Mesothelial cell of epicardium (in vitro differentiated cells): ENCODE results near the gene PI4K2A. TPM values are rescaled to one million over a fixed set of nuclear protein-coding genes. Genes with fewer than 3 reads are reported as not detected.
A peak's percentile ranks its signal among the peaks of the same experiment; 100 is the strongest.
"Not testable (repeated sequence)": the region's sequence is repeated elsewhere in the genome, so short reads cannot be mapped to it uniquely, and the experiment has no call there.

Experiments
- DNase-seq, 2 experiments: peaks; one replicate each; pipeline ENCODE4 v3.0.0; 2021; ENCODE audit warnings: low spot score in 2 of 2; ENCODE audit not compliant: unreplicated experiment in 2 of 2
- H3K27ac Mint-ChIP-seq: 2 replicates; pipeline ENCODE4 v1.8.0; 2021; ENCODE audit warnings: mixed read lengths
- H3K27me3 Mint-ChIP-seq: 2 replicates; pipeline ENCODE4 v1.8.0; 2021; ENCODE audit warnings: low read depth, mixed read lengths
- H3K36me3 Mint-ChIP-seq: 2 replicates; pipeline ENCODE4 v1.8.0; 2021; ENCODE audit warnings: mixed read lengths
- H3K4me1 Mint-ChIP-seq: 2 replicates; pipeline ENCODE4 v1.8.0; 2021; ENCODE audit warnings: mixed read lengths
- H3K4me3 Mint-ChIP-seq: 2 replicates; pipeline ENCODE4 v1.8.0; 2021; ENCODE audit warnings: mild to moderate bottlenecking, moderate library complexity, mixed read lengths
- H3K9me3 Mint-ChIP-seq: 2 replicates; pipeline ENCODE4 v1.8.0; 2021; ENCODE audit warnings: mixed read lengths
- CTCF ChIP-seq: fragments of 200-600 bp; sonication (generic); IDR thresholded peaks from one replicate; pipeline ENCODE4 v1.5.0; 2021; ENCODE audit warnings: antibody characterized with exemption; ENCODE audit not compliant: unreplicated experiment
- total RNA-seq: library from RNA; stranded (reverse); gene quantifications from 3 replicates; pipeline ENCODE4 v1.2.1, GENCODE V29; 2021

Gene PI4K2A
- total RNA-seq, 1 donor from 2014 or later: 18.7 TPM

- peak overlapping the region; percentile 87 for H3K27ac Mint-ChIP-seq
These were observed 6.5 kb upstream of the PI4K2A start for GRCh38 chr10:97633921-97634320.

GRCh38 chr10:97635577-97635976 is 4.9 kb upstream of the PI4K2A start:
- DNase-seq: no peak
- H3K27ac Mint-ChIP-seq: no peak overlapping the region
- no peaks in the 10 kb centered on the region for H3K9me3 Mint-ChIP-seq
- TF ChIP-seq CTCF: no peak
- peaks cover 11% of the 10 kb centered on the region for H3K4me1 Mint-ChIP-seq
- no peak overlapping the region for H3K4me3 Mint-ChIP-seq
- no peaks in the 10 kb centered on the region for H3K36me3 Mint-ChIP-seq
- no peaks in the 10 kb centered on the region for H3K27me3 Mint-ChIP-seq

More at GRCh38 chr10:97633921-97634320, 6.5 kb upstream of the PI4K2A start:
- Mint-ChIP-seq H3K36me3 (no peaks in the 10 kb centered on the region), H3K4me1 (peaks cover 11% of the 10 kb centered on the region), H3K27me3 (no peaks in the 10 kb centered on the region), H3K4me3 (peak overlapping the region; percentile 97), H3K9me3 (no peaks in the 10 kb centered on the region)
- TF ChIP-seq CTCF: no peak
- no peak for DNase-seq

GRCh38 chr10:97639090-97639489 is 1.4 kb upstream of the PI4K2A start:
- not testable (repeated sequence) for DNase-seq, H3K27ac Mint-ChIP-seq, H3K4me3 Mint-ChIP-seq, H3K9me3 Mint-ChIP-seq, H3K36me3 Mint-ChIP-seq, H3K27me3 Mint-ChIP-seq
- H3K4me1 Mint-ChIP-seq: peaks cover 19% of the 10 kb centered on the region

GRCh38 chr10:97640868-97641811 is 669 bp downstream of the PI4K2A start:
- Mint-ChIP-seq H3K9me3 (no peaks in the 10 kb centered on the region), H3K27me3 (no peaks in the 10 kb centered on the region), H3K4me3 (peak overlapping the region; percentile 90), H3K36me3 (peaks cover 3% of the 10 kb centered on the region), H3K4me1 (peaks cover 19% of the 10 kb centered on the region), H3K27ac (peak overlapping the region; percentile 95)
- peak in 1 of 2 experiments; percentile 64 for DNase-seq
- no peak for TF ChIP-seq CTCF

GRCh38 chr10:97642471-97643159 is 2.1 kb downstream of the PI4K2A start:
- Mint-ChIP-seq H3K4me1 (peaks cover 19% of the 10 kb centered on the region), H3K4me3 (peak overlapping the region; percentile 90), H3K27ac (peak overlapping the region; percentile 71)
- H3K27me3 Mint-ChIP-seq, DNase-seq, H3K9me3 Mint-ChIP-seq, H3K36me3 Mint-ChIP-seq: not testable (repeated sequence)

- H3K27ac Mint-ChIP-seq: no peak overlapping the region
- peaks cover 9% of the 10 kb centered on the region for H3K36me3 Mint-ChIP-seq
- no peaks in the 10 kb centered on the region for H3K27me3 Mint-ChIP-seq
- DNase-seq: no peak
- peak overlapping the region; percentile 51 for H3K4me3 Mint-ChIP-seq
- no peak for TF ChIP-seq CTCF
- peaks cover 21% of the 10 kb centered on the region for H3K4me1 Mint-ChIP-seq
- no peaks in the 10 kb centered on the region for H3K9me3 Mint-ChIP-seq
These were observed 3.0 kb downstream of the PI4K2A start for GRCh38 chr10:97643441-97643985.
